ENCODE results near the gene PNPLA5.

Gene PNPLA5

GRCh38 chr22:43891360-43892182 lies at the start of gene PNPLA5:
Gene PNPLA5, minus strand, starts transcription at chr22:43892013. Its CDS starts 133 bp downstream, at chr22:43891880.
- TF ChIP-seq CREB1 (IDR thresholded peaks at IDR 0.05; ENCODE audit: low read depth), result no peak
- TF ChIP-seq TEAD4 (IDR thresholded peaks at IDR 0.05), result no peak
- no peak for TF ChIP-seq MAX (IDR thresholded peaks at IDR 0.05)
- no peak for TF ChIP-seq ZBTB7A (IDR thresholded peaks at IDR 0.05; ENCODE audit: low read depth)
- no peak for TF ChIP-seq FOXM1 (IDR thresholded peaks at IDR 0.05; ENCODE audit: borderline replicate concordance, low read depth)
- no peak for TF ChIP-seq NFIC (IDR thresholded peaks at IDR 0.05)
- TF ChIP-seq CEBPB (IDR thresholded peaks at IDR 0.05), result no peak

GRCh38 chr22:43941449-43941848 lies 49.6 kb upstream of the PNPLA5 start:
- TF ChIP-seq CEBPB (IDR thresholded peaks at IDR 0.05) (no peak), CREB1 (IDR thresholded peaks at IDR 0.05; ENCODE audit: low read depth) (no peak), ZBTB7A (IDR thresholded peaks at IDR 0.05; ENCODE audit: low read depth) (no peak), RAD21 (IDR thresholded peaks at IDR 0.05; ENCODE audit: low read depth) (no peak), EGR1 (IDR thresholded peaks at IDR 0.05) (no peak), YY1 (IDR thresholded peaks at IDR 0.05; ENCODE audit: low read depth) (no peak), EP300 (IDR thresholded peaks at IDR 0.05; ENCODE audit: borderline replicate concordance) (no peak), REST (IDR thresholded peaks at IDR 0.05; ENCODE audit: low read depth) (no peak), MAX (IDR thresholded peaks at IDR 0.05) (no peak), TCF12 (IDR thresholded peaks at IDR 0.05; ENCODE audit: low read depth) (no peak), NFIC (IDR thresholded peaks at IDR 0.05) (no peak), USF1 (IDR thresholded peaks at IDR 0.05) (no peak), TEAD4 (IDR thresholded peaks at IDR 0.05) (no peak)

- no peak for TF ChIP-seq NFIC (IDR thresholded peaks at IDR 0.05)
- TF ChIP-seq RAD21 (IDR thresholded peaks at IDR 0.05; ENCODE audit: low read depth), result no peak
- TF ChIP-seq EGR1 (IDR thresholded peaks at IDR 0.05), result no peak
- TF ChIP-seq TAF1 (IDR thresholded peaks at IDR 0.05; ENCODE audit: low read depth), result no peak
- TF ChIP-seq EP300 (IDR thresholded peaks at IDR 0.05; ENCODE audit: borderline replicate concordance), result no peak
- no peak for TF ChIP-seq YY1 (IDR thresholded peaks at IDR 0.05; ENCODE audit: low read depth)
Observed at GRCh38 chr22:43931771-43932170, 40.0 kb upstream of the PNPLA5 start.

- TF ChIP-seq ZBTB7A (IDR thresholded peaks at IDR 0.05; ENCODE audit: low read depth) (no peak), USF1 (IDR thresholded peaks at IDR 0.05) (no peak), FOXM1 (IDR thresholded peaks at IDR 0.05; ENCODE audit: borderline replicate concordance, low read depth) (no peak), CREB1 (IDR thresholded peaks at IDR 0.05; ENCODE audit: low read depth) (no peak), EP300 (IDR thresholded peaks at IDR 0.05; ENCODE audit: borderline replicate concordance) (no peak), REST (IDR thresholded peaks at IDR 0.05; ENCODE audit: low read depth) (no peak), NFIC (IDR thresholded peaks at IDR 0.05) (no peak), TAF1 (IDR thresholded peaks at IDR 0.05; ENCODE audit: low read depth) (no peak), MAX (IDR thresholded peaks at IDR 0.05) (no peak), RAD21 (IDR thresholded peaks at IDR 0.05; ENCODE audit: low read depth) (no peak), TEAD4 (IDR thresholded peaks at IDR 0.05) (no peak), TCF12 (IDR thresholded peaks at IDR 0.05; ENCODE audit: low read depth) (no peak), CEBPB (IDR thresholded peaks at IDR 0.05) (no peak), YY1 (IDR thresholded peaks at IDR 0.05; ENCODE audit: low read depth) (no peak), EGR1 (IDR thresholded peaks at IDR 0.05) (no peak)
Observed at GRCh38 chr22:43928908-43929307, 37.1 kb upstream of the PNPLA5 start.

GRCh38 chr22:43928468-43928867 lies 36.7 kb upstream of the PNPLA5 start:
- no peak for TF ChIP-seq USF1 (IDR thresholded peaks at IDR 0.05)
- TF ChIP-seq TCF12 (IDR thresholded peaks at IDR 0.05; ENCODE audit: low read depth), result no peak
- TF ChIP-seq ZBTB7A (IDR thresholded peaks at IDR 0.05; ENCODE audit: low read depth), result no peak
- TF ChIP-seq EP300 (IDR thresholded peaks at IDR 0.05; ENCODE audit: borderline replicate concordance), result no peak
- TF ChIP-seq FOXM1 (IDR thresholded peaks at IDR 0.05; ENCODE audit: borderline replicate concordance, low read depth), result no peak
- no peak for TF ChIP-seq TAF1 (IDR thresholded peaks at IDR 0.05; ENCODE audit: low read depth)
- no peak for TF ChIP-seq NFIC (IDR thresholded peaks at IDR 0.05)
- no peak for TF ChIP-seq CREB1 (IDR thresholded peaks at IDR 0.05; ENCODE audit: low read depth)
- TF ChIP-seq CEBPB (IDR thresholded peaks at IDR 0.05), result no peak
- no peak for TF ChIP-seq RAD21 (IDR thresholded peaks at IDR 0.05; ENCODE audit: low read depth)
- TF ChIP-seq REST (IDR thresholded peaks at IDR 0.05; ENCODE audit: low read depth), result no peak
- TF ChIP-seq YY1 (IDR thresholded peaks at IDR 0.05; ENCODE audit: low read depth), result no peak
- TF ChIP-seq MAX (IDR thresholded peaks at IDR 0.05), result no peak
- TF ChIP-seq EGR1 (IDR thresholded peaks at IDR 0.05), result no peak
- no peak for TF ChIP-seq TEAD4 (IDR thresholded peaks at IDR 0.05)

All from Ishikawa (cell line).